Tongue (tissue), 2 donors: ENCODE results near the gene PDGFD. TPM values are rescaled to one million over a fixed set of nuclear protein-coding genes. Genes with fewer than 3 reads are reported as not detected.
"Not testable (repeated sequence)": the region's sequence is repeated elsewhere in the genome, so short reads cannot be mapped to it uniquely, and the experiment has no call there.

Experiments used
- DNase-seq: peaks from one replicate; pipeline ENCODE4 v3.0.0-alpha.2; 2015
- total RNA-seq: library from RNA; depleted of rRNA; stranded (reverse); fragments of >200 nt; gene quantifications from one replicate; pipeline ENCODE4 v1.2.3, GENCODE V29; 2014

Gene PDGFD
- total RNA-seq, 1 donor from 2014 or later: 9.5 TPM

GRCh38 chr11:104053743-104054478 is 110.0 kb downstream of the PDGFD start:
- DNase-seq: no peak

DNA sequence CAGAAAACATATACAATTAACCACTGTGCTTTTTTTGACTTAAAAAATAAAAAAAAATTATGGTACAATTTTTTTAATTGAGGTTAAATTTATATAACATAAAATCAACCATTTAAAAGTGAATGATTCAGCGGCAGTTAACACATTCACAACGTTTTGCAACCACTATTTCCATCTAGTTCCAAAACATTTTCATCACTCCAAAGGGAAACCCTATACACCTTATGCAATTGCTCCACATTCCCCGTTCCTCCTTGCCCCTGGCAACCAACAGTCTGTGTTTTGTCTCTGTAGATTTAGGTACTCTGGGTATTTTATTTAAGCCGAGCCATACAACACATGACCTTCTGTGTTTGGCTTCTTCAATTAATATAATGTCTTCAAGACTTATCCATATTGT is 112.2 kb downstream of the PDGFD start:
- no peak for DNase-seq

DNA sequence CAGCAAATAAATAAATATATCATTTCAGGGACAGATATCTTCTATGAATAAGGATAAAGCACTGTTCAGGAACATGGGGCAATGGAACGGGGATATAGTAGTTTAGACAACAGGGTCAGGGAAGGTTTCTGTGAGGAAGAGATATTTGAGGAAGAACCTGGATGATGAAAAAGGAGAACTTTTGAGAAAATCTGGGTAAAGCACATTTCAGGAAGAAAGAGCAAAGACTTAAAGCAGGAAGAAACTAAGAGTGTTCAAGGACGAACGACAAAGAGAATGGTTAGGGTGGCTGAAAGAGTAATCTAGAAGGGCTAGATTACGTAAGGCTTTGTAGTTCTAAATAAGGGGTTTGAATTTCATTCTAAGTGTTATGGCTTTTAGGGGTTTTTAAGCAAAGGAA is 114.8 kb downstream of the PDGFD start:
- DNase-seq: no peak

DNA sequence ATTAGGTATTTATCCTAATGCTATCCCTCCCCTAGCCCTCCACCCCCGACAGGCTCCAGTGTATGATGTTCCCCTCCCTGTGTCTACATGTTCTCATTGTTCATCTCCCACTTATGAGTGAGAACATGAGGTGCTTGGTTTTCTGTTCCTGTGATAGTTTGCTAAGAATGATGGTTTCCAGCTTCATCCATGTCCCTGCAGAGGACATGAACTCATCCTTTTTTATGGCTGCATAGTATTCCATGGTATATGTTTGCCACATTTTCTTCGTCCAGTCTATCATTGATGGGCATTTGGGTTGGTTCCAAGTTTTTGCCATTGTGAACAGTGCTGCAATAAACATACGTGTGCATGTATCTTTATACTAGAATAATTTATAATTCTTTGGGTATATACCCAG is 117.1 kb downstream of the PDGFD start:
- not testable (repeated sequence) for DNase-seq

DNA sequence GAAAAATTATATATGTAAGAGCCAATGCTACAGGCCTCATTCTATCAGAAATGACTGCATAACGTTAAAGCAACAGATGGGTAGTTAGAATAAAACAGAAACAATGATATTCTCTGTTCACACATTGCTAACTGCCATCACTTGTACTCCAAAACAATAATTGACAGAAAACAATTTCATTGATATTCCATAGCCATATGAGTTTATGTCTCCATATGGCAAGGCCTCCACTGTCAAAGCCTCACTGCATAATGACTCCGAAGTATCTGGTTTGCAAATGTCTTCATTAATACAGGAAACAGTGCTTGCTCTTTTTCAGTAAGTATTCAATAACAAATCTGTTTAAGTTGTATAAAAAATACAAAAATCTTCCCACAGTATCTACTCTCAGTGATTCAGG is 117.6 kb downstream of the PDGFD start:
- DNase-seq: no peak

DNA sequence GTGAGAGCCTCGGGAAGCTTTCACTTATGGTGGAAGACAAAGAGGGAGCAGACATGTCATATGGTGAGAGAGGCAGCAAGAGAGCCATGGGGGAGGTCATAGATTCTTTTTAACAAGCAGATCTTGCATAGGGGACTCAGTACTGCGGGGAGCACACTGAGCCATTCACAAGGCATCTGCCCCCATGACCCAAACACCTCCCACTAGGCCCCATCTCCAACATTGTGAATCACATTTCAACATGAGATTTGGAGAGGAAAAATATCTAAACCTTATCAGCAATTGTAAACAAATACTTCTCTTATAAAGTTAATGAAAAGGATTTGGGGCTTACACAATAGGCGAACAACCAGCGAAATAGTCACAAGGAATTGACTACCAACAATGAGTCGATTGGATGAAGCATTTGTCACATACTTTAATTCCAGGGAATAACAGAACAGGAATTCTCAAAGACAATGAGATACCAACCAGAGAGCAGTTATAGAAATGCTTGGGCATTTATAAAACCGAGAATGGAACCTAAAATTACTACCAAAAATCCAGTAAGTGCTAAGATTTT is 120.2 kb downstream of the PDGFD start:
- no peak for DNase-seq

- no peak for DNase-seq
Observed at GRCh38 chr11:104043142-104043541, 120.8 kb downstream of the PDGFD start.

DNA sequence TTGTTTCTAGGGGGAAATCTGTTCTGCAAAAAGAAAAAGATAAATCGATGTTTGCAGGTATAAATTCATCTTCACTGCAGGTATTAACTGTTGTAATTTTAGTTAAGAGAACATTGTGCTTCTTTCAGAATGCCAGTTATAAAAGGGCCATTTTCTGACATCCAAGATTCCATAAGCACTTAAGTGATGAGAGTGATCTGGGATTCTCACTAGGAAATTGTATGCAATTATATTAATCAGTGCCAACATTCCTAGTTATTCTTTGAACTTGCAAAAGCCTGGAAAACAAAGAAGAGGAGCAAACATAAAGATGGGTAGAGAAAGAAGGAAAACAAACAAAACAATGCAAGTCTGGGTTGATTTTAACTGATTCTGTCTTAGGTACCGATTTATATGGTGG is 122.2 kb downstream of the PDGFD start:
- DNase-seq: no peak

GRCh38 chr11:104036995-104037394 is 127.0 kb downstream of the PDGFD start:
- DNase-seq: no peak

DNA sequence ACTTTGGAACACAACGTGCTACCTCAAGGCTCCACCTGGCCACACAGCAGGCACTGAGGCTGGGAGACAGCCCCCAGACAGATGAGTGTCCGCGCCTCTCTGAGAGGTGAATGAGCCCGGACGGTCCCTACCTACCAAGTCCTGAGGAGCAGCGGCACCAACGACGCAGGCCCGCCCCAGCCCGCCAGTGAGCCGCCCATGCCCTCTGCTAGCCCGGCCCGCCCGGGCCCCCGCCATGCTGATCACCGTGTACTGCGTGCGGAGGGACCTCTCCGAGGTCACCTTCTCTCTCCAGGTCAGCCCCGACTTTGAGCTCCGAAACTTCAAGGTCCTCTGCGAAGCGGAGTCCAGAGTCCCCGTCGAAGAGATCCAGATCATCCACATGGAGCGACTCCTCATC is 127.4 kb downstream of the PDGFD start, which contains the start of gene DDI1:
Gene DDI1, plus strand, starts transcription at position 53 of the 400 bp plus-strand sequence. Its CDS starts 183 bp downstream, at position 236.
- DNase-seq: no peak

GRCh38 chr11:104033561-104033960 is 130.4 kb downstream of the PDGFD start:
- DNase-seq: no peak

- peak; percentile 14 for DNase-seq
Observed at GRCh38 chr11:104033134-104033533, 130.8 kb downstream of the PDGFD start.

- no peak for DNase-seq
Observed at GRCh38 chr11:104028476-104029263, 135.3 kb downstream of the PDGFD start.

GRCh38 chr11:104024572-104024971 is 139.4 kb downstream of the PDGFD start:
- DNase-seq: no peak

GRCh38 chr11:104015649-104016415 is 148.1 kb downstream of the PDGFD start:
- no peak for DNase-seq

GRCh38 chr11:104011044-104011443 is 152.9 kb downstream of the PDGFD start:
- no peak for DNase-seq

DNA sequence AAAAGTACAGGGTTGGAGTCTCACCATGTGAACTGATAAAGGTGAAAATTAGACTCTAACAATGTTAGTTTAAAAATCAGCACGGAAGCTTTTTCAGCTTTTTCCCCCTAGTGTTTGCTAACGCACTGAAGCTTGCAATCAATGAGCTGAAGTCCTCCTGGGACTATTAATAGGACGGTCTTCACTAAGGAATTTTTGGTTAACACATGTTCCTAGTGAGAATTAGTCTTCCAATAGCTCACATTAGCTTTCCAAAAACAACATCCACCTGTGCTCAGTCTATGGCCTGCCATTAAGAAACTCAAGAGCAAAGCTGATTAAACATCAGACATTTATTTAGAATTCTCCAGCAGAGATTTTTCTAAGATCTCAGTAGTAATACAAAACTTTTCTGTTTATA is 154.2 kb downstream of the PDGFD start:
- peak; percentile 18 for DNase-seq

GRCh38 chr11:104005234-104005855 is 158.6 kb downstream of the PDGFD start:
- DNase-seq: peak; percentile 7

DNA sequence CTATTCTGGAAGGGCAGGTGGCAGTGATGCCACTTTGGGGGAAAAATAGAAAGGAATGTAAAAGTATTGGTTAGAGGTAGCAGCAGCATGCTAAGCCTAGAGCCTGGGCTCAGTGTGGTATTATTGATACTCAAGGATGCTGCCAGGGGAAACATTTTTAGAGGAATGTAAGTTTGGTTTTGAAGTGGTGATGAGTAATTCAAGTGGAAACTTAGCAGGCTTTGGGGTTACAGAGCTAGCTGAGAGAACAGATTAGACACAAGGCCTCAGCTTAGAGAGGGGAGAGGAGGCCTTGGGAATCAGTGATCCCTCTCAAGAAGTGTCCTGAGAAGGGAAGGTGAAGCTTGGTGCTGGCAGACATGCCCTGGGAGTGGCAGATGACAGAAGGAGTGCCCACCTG is 160.5 kb downstream of the PDGFD start:
- no peak for DNase-seq

DNA sequence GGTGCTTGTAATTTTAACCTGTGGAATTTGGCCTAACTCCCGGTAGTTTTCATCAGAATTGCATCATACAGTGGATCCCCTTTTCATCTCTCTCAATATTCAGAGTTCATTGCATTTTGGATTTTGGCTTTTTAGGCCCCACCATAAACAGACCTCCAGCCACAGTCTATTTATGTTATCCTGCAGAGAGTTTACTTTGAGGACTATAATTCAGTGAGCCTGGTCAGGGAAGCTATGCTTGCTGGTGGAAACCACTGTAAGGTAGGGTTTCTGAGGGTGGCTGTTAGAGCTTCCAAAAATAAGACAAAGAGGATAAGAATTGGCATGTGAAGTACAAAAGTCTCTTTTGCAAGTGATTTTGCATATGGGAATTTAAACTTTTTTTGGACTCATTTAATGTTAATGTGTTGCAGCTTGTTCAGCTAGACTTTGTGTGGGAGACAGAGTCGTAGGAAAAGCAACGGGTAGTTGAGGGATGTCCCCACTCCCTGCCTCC is 162.3 kb downstream of the PDGFD start:
- DNase-seq: peak; percentile 15

DNA sequence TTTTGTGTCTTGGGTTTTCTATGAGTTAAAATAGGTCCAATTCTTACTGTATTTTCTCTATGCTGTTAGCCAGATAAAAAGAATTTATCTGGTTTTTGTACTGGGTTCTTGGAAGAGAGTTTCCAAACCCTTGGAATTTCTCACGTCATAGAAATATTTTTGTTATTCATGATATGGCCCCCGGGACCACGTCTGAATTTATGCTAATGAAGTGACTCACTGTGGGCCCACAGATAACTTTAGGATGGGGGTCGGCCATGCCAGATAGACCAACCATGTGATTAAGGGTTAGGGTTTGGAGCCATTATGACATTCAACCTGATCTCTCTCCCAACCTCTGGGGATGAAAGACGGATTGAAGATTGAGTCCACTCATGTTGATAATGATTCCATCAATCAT is 163.1 kb downstream of the PDGFD start:
- no peak for DNase-seq
